ENCODE data around the gene PRR20G.

DNA sequence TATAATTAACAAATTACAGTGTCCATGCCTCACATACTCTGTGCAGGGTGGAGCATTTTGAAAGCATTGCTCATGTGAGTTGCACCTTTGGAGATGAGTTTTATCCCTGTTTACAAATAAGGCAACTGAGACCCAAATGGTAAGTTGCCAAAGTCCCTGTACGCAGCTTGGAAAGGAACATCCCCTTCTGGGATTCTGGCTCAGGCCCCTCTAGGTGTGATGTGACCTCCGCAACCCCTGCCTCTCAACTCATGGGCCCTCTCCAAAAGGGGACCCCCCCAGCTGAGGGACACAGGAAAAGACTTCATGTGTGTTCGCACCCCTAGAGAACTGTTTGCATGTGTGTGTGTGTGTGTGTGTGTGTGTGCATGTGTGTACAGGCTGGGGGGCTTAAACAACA, 25.3 kb downstream of the PRR20G start:
- TF ChIP-seq POLR2AphosphoS5 (IDR thresholded peaks at IDR 0.05; ENCODE audit: low read depth, low read length) (no peak), POLR2A (IDR thresholded peaks at IDR 0.05; ENCODE audit: control extremely low read depth in 1 of 2, low read depth in 2 of 2, low read length in 2 of 2) (no peak), EGR1 (IDR thresholded peaks at IDR 0.05; ENCODE audit: borderline replicate concordance, low read depth, low read length) (no peak), SP2 (IDR thresholded peaks at IDR 0.05; ENCODE audit: low read length) (no peak), CHD2 (IDR thresholded peaks at IDR 0.05; ENCODE audit: low read length) (no peak), JUN (IDR thresholded peaks at IDR 0.05; ENCODE audit: low read depth, low read length) (no peak), CBX5 (IDR thresholded peaks at IDR 0.05; ENCODE audit: low read depth, low read length) (no peak), ZNF274 (IDR thresholded peaks at IDR 0.05; ENCODE audit: borderline replicate concordance, extremely low read depth, low read length) (no peak), EP300 (IDR thresholded peaks at IDR 0.05; ENCODE audit: borderline replicate concordance in 1 of 2, low read depth in 2 of 2, low read length in 2 of 2) (no peak), KDM1A (IDR thresholded peaks at IDR 0.05; ENCODE audit: borderline replicate concordance, low read length) (no peak), RXRA (IDR thresholded peaks at IDR 0.05; ENCODE audit: insufficient read depth, low read depth, low read length) (no peak), CBX8 (IDR thresholded peaks at IDR 0.05; ENCODE audit: borderline replicate concordance, low read depth, low read length) (no peak)
- TF ChIP-seq, protein P1, sequence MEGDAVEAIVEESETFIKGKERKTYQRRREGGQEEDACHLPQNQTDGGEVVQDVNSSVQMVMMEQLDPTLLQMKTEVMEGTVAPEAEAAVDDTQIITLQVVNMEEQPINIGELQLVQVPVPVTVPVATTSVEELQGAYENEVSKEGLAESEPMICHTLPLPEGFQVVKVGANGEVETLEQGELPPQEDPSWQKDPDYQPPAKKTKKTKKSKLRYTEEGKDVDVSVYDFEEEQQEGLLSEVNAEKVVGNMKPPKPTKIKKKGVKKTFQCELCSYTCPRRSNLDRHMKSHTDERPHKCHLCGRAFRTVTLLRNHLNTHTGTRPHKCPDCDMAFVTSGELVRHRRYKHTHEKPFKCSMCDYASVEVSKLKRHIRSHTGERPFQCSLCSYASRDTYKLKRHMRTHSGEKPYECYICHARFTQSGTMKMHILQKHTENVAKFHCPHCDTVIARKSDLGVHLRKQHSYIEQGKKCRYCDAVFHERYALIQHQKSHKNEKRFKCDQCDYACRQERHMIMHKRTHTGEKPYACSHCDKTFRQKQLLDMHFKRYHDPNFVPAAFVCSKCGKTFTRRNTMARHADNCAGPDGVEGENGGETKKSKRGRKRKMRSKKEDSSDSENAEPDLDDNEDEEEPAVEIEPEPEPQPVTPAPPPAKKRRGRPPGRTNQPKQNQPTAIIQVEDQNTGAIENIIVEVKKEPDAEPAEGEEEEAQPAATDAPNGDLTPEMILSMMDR (IDR thresholded peaks at IDR 0.05; ENCODE audit: control extremely low read depth in 1 of 3, insufficient read depth in 1 of 3, low read depth in 1 of 3, low read length in 3 of 3) = no peak
- TF ChIP-seq, protein P2, sequence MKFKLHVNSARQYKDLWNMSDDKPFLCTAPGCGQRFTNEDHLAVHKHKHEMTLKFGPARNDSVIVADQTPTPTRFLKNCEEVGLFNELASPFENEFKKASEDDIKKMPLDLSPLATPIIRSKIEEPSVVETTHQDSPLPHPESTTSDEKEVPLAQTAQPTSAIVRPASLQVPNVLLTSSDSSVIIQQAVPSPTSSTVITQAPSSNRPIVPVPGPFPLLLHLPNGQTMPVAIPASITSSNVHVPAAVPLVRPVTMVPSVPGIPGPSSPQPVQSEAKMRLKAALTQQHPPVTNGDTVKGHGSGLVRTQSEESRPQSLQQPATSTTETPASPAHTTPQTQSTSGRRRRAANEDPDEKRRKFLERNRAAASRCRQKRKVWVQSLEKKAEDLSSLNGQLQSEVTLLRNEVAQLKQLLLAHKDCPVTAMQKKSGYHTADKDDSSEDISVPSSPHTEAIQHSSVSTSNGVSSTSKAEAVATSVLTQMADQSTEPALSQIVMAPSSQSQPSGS (IDR thresholded peaks at IDR 0.05; ENCODE audit: low read length) = no peak
